Adrenal gland (tissue), 12 donors: ENCODE results near the gene BTBD9. TPM values are rescaled to one million over a fixed set of nuclear protein-coding genes. Genes with fewer than 3 reads are reported as not detected.

ENCODE experiments used
- DNase-seq, 7 donors: peaks; one replicate each; pipeline ENCODE4 v3.0.0-alpha.2; 2019 to 2020
- H3K27ac ChIP-seq, 5 donors: fragments of 200-600 bp; sonication (generic) in 4 of 5; 1 replicate in 3 of 5; 2 replicates in 2 of 5; pipeline versions ENCODE4 v1.5.1 to v1.8.0; 2016 to 2020; ENCODE audit warnings: mild to moderate bottlenecking in 1 of 5
- H3K27me3 ChIP-seq: fragments of 200-600 bp; 2 replicates; pipeline ENCODE4 v1.8.0; 2021
- H3K36me3 ChIP-seq, 2 donors: fragments of 200-600 bp; replicated peaks in 1 of 2; 1 replicate in 1 of 2; 2 replicates in 1 of 2; pipeline versions ENCODE4 v1.5.1 to v1.8.0; 2018 to 2022
- H3K4me1 ChIP-seq, 2 donors: fragments of 200-600 bp; replicated peaks in 1 of 2; 1 replicate in 1 of 2; 2 replicates in 1 of 2; pipeline versions ENCODE4 v1.5.1 to v1.8.0; 2018 to 2021
- H3K4me3 ChIP-seq, 4 donors: fragments of 200-600 bp; sonication (generic) in 3 of 4; one replicate each; pipeline ENCODE4 v1.5.1; 2016 to 2018
- H3K9me3 ChIP-seq, 3 donors: fragments of 200-600 bp; sonication (generic) in 1 of 3; replicated peaks in 1 of 3; 1 replicate in 2 of 3; 2 replicates in 1 of 3; pipeline versions ENCODE4 v1.5.1 to v1.8.0; 2016 to 2021
- CTCF ChIP-seq, 6 experiments: fragments of 450-650 bp in 4 of 6; fragments of 200-600 bp in 2 of 6; sonication (generic) in 1 of 6; IDR thresholded peaks; 1 replicate in 5 of 6; 2 replicates in 1 of 6; pipeline versions ENCODE4 v1.5.1 to v1.8.0; 2016 to 2021; ENCODE audit warnings: antibody characterized with exemption in 6 of 6, mild to moderate bottlenecking in 2 of 6, moderate library complexity in 1 of 6
- POLR2A ChIP-seq, 2 donors: fragments of 450-650 bp; IDR thresholded peaks; one replicate each; pipeline ENCODE4 v1.6.1; 2017; ENCODE audit warnings: antibody characterized with exemption in 2 of 2, mild to moderate bottlenecking in 2 of 2, moderate library complexity in 1 of 2
- WGBS, 4 donors: extraction: QIAGEN DNeasy Blood & Tissue Kit in 2 of 4; methylation state at CpG; one replicate each; pipeline versions ENCODE4 v1.1.5 to v1.1.7; 2013 to 2017; 5-methylcytosine and 5-hydroxymethylcytosine counted together
- intact Hi-C, 2 donors: fragments of 100-400 bp; cut with DNase I; formaldehyde crosslinking; loops; one replicate each; pipeline versions ENCODE4 v1.14.1 to v1.15.0; 2022 to 2023
- polyA plus RNA-seq, 3 donors: library from polyadenylated mRNA; stranded (reverse); fragments of 200-250 nt in 2 of 3; fragments of 350-450 nt in 1 of 3; fragmentation: Illumina TruSeq in 1 of 3; extraction: RNeasy Lipid Tissue Mini Kit (QIAGEN cat#74804) in 1 of 3; gene quantifications; one replicate each; pipeline ENCODE4 v1.2.3, GENCODE V29; 2013 to 2014
- total RNA-seq, 9 donors: library from RNA; depleted of rRNA in 4 of 9; stranded (reverse); fragments of >200 nt in 4 of 9; fragments of 120-200 nt in 1 of 9; fragmentation: NEBNext Ultra II Directional in 1 of 9; extraction: Animal tissue kit (Norgen Biotek cat#: 25700) in 1 of 9; gene quantifications; one replicate each; pipeline versions ENCODE4 v1.1.0 to v1.2.4, GENCODE V29; 2013 to 2023
- donor health status: healthy with polysubstance abuse.
- donor health status: Bipolar disorder and iron deficiency.
- donor health status: DM: yes; HTN: yes; CAD: no.
- donor health status: DM: no; HTN: no; CAD: no.
- donor health status: DM: no; HTN: no; CAD: no.
- donor health status: DM: yes; HTN: yes; CAD: no.

The BTBD9 gene
- total and polyA plus RNA-seq, 12 donors = 2.4 to 29.6 (median 18.1) TPM

- intact Hi-C loops = no loop called here
- TF ChIP-seq CTCF (IDR thresholded peaks at IDR 0.05) (no peak), POLR2A (IDR thresholded peaks at IDR 0.05) (no peak)
- peak in 2 of 7 donors; percentile 11 to 42 for DNase-seq
- Histone ChIP-seq H3K27ac (no peak overlapping the region), H3K4me3 (no peak overlapping the region), H3K9me3 (no peaks in the 10 kb centered on the region), H3K36me3 (no peaks in the 10 kb centered on the region), H3K4me1 (no peaks in the 10 kb centered on the region), H3K27me3 (no peaks in the 10 kb centered on the region)
- WGBS, 4 donors = 84 to 99% (median 90%) methylated on average over 12 to 13 of the region's 13 CpGs
Measured at GRCh38 chr6:38183856-38184584, 455.7 kb downstream of the BTBD9 start.

GRCh38 chr6:38182426-38182825, 457.3 kb downstream of the BTBD9 start:
- Histone ChIP-seq H3K36me3 (no peaks in the 10 kb centered on the region), H3K27ac (no peak overlapping the region), H3K27me3 (no peaks in the 10 kb centered on the region), H3K9me3 (no peaks in the 10 kb centered on the region), H3K4me1 (no peaks in the 10 kb centered on the region), H3K4me3 (no peak overlapping the region)
- WGBS, 4 donors = 83 to 96% (median 92%) methylated on average over 5 to 6 of the region's 6 CpGs
- TF ChIP-seq POLR2A (IDR thresholded peaks at IDR 0.05) (no peak), CTCF (IDR thresholded peaks at IDR 0.05) (no peak)
- peak in 2 of 7 donors; percentile 13 to 41 for DNase-seq
- intact Hi-C loops = no loop called here

- Histone ChIP-seq H3K36me3 (no peaks in the 10 kb centered on the region), H3K27ac (no peak overlapping the region), H3K9me3 (no peaks in the 10 kb centered on the region), H3K4me3 (no peak overlapping the region), H3K27me3 (no peaks in the 10 kb centered on the region), H3K4me1 (no peaks in the 10 kb centered on the region)
- DNase-seq = peak in 2 of 7 donors; percentile 9 to 43
- WGBS, 4 donors = 90 to 94% (median 92%) methylated on average over 12 of the region's 12 CpGs
- TF ChIP-seq POLR2A (IDR thresholded peaks at IDR 0.05) (no peak), CTCF (IDR thresholded peaks at IDR 0.05) (no peak)
- intact Hi-C loops = no loop called here
Measured at GRCh38 chr6:38180586-38180985, 459.1 kb downstream of the BTBD9 start.

- TF ChIP-seq POLR2A (IDR thresholded peaks at IDR 0.05) = no peak
- TF ChIP-seq CTCF (IDR thresholded peaks at IDR 0.05) = no peak
- Histone ChIP-seq H3K4me3 (no peak overlapping the region), H3K27ac (no peak overlapping the region), H3K27me3 (no peaks in the 10 kb centered on the region), H3K36me3 (no peaks in the 10 kb centered on the region), H3K4me1 (no peaks in the 10 kb centered on the region), H3K9me3 (no peaks in the 10 kb centered on the region)
- WGBS, 4 donors = 88 to 94% (median 92%) methylated on average over 11 to 12 of the region's 12 CpGs
- peak in 2 of 7 donors; percentile 4 to 42 for DNase-seq
- intact Hi-C loops = no loop called here
Measured at GRCh38 chr6:38179794-38180430, 459.8 kb downstream of the BTBD9 start.
